HEK293 (cell line): ENCODE results near the gene SENP8.

Experiments
- CTCF ChIA-PET: fragments of 350-600 bp; formaldehyde crosslinking; extraction: SDS; loops from one replicate; lab custom pipeline; 2021; ENCODE audit warnings: antibody characterized with exemption; lab: Yijun Ruan, JAX
- POLR2A ChIA-PET: fragments of 300-600 bp; formaldehyde crosslinking; extraction: SDS; loops from one replicate; lab custom pipeline; 2020; ENCODE audit warnings: antibody characterized with exemption, inconsistent platforms; lab: Yijun Ruan, JAX
- H3K27ac ChIP-seq: fragments of 200-500 bp; sonication (Bioruptor generic); 2 replicates; pipeline ENCODE4 v1.5.1; 2014; ENCODE audit warnings: low read depth, low read length, control low read depth, inconsistent platforms; ENCODE audit errors: extremely low read depth
- H3K36me3 ChIP-seq, 2 experiments: fragments of 200-500 bp in 1 of 2; sonication (Bioruptor generic) in 1 of 2; 1 replicate in 1 of 2; 2 replicates in 1 of 2; pipeline ENCODE4 v1.5.1; 2014 to 2017; ENCODE audit warnings: inconsistent platforms in 2 of 2, low read length in 2 of 2; ENCODE audit not compliant: control insufficient read depth in 2 of 2, insufficient read depth in 1 of 2
- H3K4me1 ChIP-seq: fragments of 200-500 bp; sonication (Bioruptor generic); 2 replicates; pipeline ENCODE4 v1.5.1; 2014; ENCODE audit warnings: mild to moderate bottlenecking, low read length, inconsistent platforms; ENCODE audit not compliant: control insufficient read depth, insufficient read depth
- H3K4me3 ChIP-seq: 2 replicates; pipeline ENCODE4 v1.5.1; 2011; ENCODE audit warnings: low read depth, mild to moderate bottlenecking, control low read depth, low read length, moderate library complexity
- H3K9me3 ChIP-seq: fragments of 200-500 bp; sonication (Bioruptor generic); 2 replicates; pipeline ENCODE4 v1.5.1; 2014; ENCODE audit warnings: low read depth, low read length, inconsistent platforms; ENCODE audit not compliant: control insufficient read depth, insufficient read depth
- GLI4 ChIP-seq: fragments of 450-650 bp; formaldehyde crosslinking; IDR thresholded peaks from 2 replicates; pipeline ENCODE4 v1.5.1; 2016; ENCODE audit warnings: missing biosample characterization, missing genetic modification characterization
- HOXC10 ChIP-seq: sonication (generic); formaldehyde crosslinking; IDR thresholded peaks from 2 replicates; pipeline ENCODE4 v1.8.1; 2023; ENCODE audit warnings: mild to moderate bottlenecking, missing genetic modification reagents
- HOXD13 ChIP-seq: sonication (generic); formaldehyde crosslinking; IDR thresholded peaks from 2 replicates; pipeline ENCODE4 v1.8.0; 2022; ENCODE audit warnings: missing genetic modification reagents, borderline replicate concordance
- SETDB1 ChIP-seq: IDR thresholded peaks from one replicate; pipeline ENCODE4 v1.6.1; 2017; ENCODE audit warnings: mild to moderate bottlenecking, low read length, moderate library complexity, mixed read lengths; ENCODE audit not compliant: insufficient read length
- SP2 ChIP-seq: fragments of 450-650 bp; formaldehyde crosslinking; IDR thresholded peaks from 2 replicates; pipeline ENCODE4 v1.5.1; 2016; ENCODE audit warnings: missing biosample characterization, missing genetic modification characterization
- YY2 ChIP-seq: fragments of 450-650 bp; formaldehyde crosslinking; IDR thresholded peaks from 2 replicates; pipeline ENCODE4 v1.5.1; 2016; ENCODE audit warnings: missing biosample characterization, missing genetic modification characterization
- ZNF121 ChIP-seq: fragments of 450-650 bp; formaldehyde crosslinking; IDR thresholded peaks from 2 replicates; pipeline ENCODE4 v1.5.1; 2016; ENCODE audit warnings: missing biosample characterization, missing genetic modification characterization
- ZNF146 ChIP-seq: fragments of 450-650 bp; formaldehyde crosslinking; IDR thresholded peaks from 2 replicates; pipeline ENCODE4 v1.5.1; 2016; ENCODE audit warnings: missing biosample characterization, missing genetic modification characterization
- ZNF223 ChIP-seq: fragments of 450-650 bp; formaldehyde crosslinking; IDR thresholded peaks from 2 replicates; pipeline ENCODE4 v1.5.1; 2016; ENCODE audit warnings: missing biosample characterization, missing genetic modification characterization
- ZNF311 ChIP-seq: fragments of 450-650 bp; formaldehyde crosslinking; IDR thresholded peaks from 2 replicates; pipeline ENCODE4 v1.5.1; 2017; ENCODE audit warnings: missing biosample characterization, missing genetic modification characterization, borderline replicate concordance
- ZNF341 ChIP-seq: fragments of 450-650 bp; formaldehyde crosslinking; IDR thresholded peaks from 2 replicates; pipeline ENCODE4; 2016; ENCODE audit warnings: low read depth, missing biosample characterization, missing genetic modification characterization
- ZNF433 ChIP-seq: fragments of 450-650 bp; formaldehyde crosslinking; IDR thresholded peaks from 2 replicates; pipeline ENCODE4 v1.5.1; 2016; ENCODE audit warnings: missing biosample characterization, missing genetic modification characterization, low read depth
- ZNF529 ChIP-seq: fragments of 450-650 bp; formaldehyde crosslinking; IDR thresholded peaks from 2 replicates; pipeline ENCODE4 v1.5.1; 2017; ENCODE audit warnings: missing genetic modification characterization, missing biosample characterization; ENCODE audit not compliant: insufficient replicate concordance
- ZNF707 ChIP-seq: fragments of 450-650 bp; formaldehyde crosslinking; IDR thresholded peaks from 2 replicates; pipeline ENCODE4 v1.5.1; 2016; ENCODE audit warnings: missing biosample characterization, missing genetic modification characterization
- TF ChIP-seq, protein P1 (sequence below): fragments of 450-650 bp; formaldehyde crosslinking; IDR thresholded peaks from 2 replicates; pipeline ENCODE4 v1.5.1; 2016; ENCODE audit warnings: missing biosample characterization, missing genetic modification characterization, low read depth
- TF ChIP-seq, protein P2 (sequence below): IDR thresholded peaks from 2 replicates; pipeline ENCODE4 v1.6.1; 2011; ENCODE audit warnings: mild to moderate bottlenecking, low read depth, low read length, borderline replicate concordance
- TF ChIP-seq, protein P3 (sequence below): fragments of 450-650 bp; IDR thresholded peaks from 2 replicates; pipeline ENCODE4 v1.5.1; 2018; ENCODE audit warnings: missing biosample characterization, mild to moderate bottlenecking, missing genetic modification characterization

Gene SENP8

DNA sequence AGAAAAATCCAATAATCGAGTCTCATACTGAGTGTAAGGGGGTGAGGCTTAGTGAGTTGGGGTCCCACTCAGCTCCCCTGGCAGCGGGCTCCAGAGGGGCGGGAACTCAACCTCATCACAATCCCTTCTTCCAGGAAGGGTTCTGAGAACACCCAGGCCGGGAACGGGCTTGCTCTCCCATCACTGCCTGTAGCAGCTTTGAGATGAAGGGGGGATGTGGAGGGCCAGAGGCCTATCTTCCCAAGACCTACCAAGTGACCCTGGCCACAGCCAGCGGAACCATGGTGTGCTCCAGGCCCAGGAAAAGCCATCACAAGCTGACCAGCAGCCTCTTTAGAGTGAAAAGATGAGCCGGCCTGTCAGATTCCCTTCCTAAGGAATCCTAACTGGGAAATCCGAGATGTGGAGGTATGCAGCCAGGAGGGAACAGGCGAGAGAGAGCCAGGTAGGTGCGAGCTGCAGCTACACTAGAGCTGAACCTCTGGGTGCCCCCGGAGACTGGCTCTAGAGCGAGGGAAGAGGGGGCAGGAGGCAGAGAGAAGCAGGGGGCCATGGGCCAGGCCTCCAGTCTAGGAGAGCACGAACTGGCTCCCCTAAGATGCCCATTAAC lies 60.9 kb downstream of the SENP8 start (continued):
- TF ChIP-seq, protein P1, sequence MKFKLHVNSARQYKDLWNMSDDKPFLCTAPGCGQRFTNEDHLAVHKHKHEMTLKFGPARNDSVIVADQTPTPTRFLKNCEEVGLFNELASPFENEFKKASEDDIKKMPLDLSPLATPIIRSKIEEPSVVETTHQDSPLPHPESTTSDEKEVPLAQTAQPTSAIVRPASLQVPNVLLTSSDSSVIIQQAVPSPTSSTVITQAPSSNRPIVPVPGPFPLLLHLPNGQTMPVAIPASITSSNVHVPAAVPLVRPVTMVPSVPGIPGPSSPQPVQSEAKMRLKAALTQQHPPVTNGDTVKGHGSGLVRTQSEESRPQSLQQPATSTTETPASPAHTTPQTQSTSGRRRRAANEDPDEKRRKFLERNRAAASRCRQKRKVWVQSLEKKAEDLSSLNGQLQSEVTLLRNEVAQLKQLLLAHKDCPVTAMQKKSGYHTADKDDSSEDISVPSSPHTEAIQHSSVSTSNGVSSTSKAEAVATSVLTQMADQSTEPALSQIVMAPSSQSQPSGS (tag by site-specific recombination): no peak
- no peak for TF ChIP-seq ZNF707
- TF ChIP-seq, protein P2, sequence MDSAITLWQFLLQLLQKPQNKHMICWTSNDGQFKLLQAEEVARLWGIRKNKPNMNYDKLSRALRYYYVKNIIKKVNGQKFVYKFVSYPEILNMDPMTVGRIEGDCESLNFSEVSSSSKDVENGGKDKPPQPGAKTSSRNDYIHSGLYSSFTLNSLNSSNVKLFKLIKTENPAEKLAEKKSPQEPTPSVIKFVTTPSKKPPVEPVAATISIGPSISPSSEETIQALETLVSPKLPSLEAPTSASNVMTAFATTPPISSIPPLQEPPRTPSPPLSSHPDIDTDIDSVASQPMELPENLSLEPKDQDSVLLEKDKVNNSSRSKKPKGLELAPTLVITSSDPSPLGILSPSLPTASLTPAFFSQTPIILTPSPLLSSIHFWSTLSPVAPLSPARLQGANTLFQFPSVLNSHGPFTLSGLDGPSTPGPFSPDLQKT: no peak
- TF ChIP-seq SP2 (tag by site-specific recombination): no peak

DNA sequence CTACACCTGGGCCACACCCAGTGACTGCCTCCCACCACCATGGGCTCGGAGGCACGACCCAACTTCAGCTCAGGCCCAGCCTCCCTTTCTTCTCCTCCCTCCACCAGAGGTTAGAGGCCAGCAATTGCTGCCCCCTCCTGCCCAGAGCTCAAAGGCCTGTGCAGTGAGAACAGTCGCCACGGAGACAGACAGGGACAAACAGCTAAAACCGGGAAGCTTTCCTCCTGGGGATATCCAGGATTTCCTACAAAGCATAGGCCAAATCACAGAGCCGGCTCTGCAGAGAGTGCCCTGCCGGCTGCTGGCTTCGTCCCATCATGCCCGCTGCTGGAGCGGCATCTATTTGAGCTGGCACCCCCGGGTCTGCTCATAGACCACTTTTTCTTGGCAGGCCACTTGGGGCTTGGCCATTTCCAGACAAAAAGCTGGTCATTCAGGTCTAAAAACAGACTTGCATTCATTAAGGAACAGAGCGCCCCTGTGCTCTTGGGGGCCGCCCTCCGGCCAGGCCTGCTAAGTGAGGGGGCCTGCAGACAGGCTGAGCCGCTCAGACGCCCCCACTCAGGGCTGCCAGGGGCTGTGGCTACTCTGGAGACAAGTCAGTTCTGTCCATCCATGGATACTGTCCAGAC lies 61.9 kb downstream of the SENP8 start:
- TF ChIP-seq ZNF529 (tag by site-specific recombination) (no peak), ZNF341 (tag by site-specific recombination) (no peak)
- ChIA-PET CTCF (interaction anchor here (1.4 kb wide), 1 partner anchor 23 kb away, joined by 4 read pairs; no protein-coding TSS in a partner anchor), POLR2A (no interaction called here)

GRCh38 chr15:72180761-72181324 lies 62.6 kb downstream of the SENP8 start:
- ChIA-PET CTCF (interaction anchor here (0.7 kb wide), 1 partner anchor 428 kb away, joined by 3 read pairs; no protein-coding TSS in a partner anchor), POLR2A (no interaction called here)
- H3K9me3 ChIP-seq: no peaks in the 10 kb centered on the region
- TF ChIP-seq ZNF146 (tag by site-specific recombination) (no peak), ZNF121 (tag by site-specific recombination) (no peak), ZNF223 (tag by site-specific recombination) (no peak), SETDB1 (no peak), YY2 (tag by site-specific recombination) (no peak), GLI4 (no peak), ZNF433 (tag by site-specific recombination) (no peak), HOXC10 (CRISPR knock-in tag) (no peak), HOXD13 (CRISPR knock-in tag) (no peak), ZNF311 (tag by site-specific recombination) (no peak)
- TF ChIP-seq, protein P3, sequence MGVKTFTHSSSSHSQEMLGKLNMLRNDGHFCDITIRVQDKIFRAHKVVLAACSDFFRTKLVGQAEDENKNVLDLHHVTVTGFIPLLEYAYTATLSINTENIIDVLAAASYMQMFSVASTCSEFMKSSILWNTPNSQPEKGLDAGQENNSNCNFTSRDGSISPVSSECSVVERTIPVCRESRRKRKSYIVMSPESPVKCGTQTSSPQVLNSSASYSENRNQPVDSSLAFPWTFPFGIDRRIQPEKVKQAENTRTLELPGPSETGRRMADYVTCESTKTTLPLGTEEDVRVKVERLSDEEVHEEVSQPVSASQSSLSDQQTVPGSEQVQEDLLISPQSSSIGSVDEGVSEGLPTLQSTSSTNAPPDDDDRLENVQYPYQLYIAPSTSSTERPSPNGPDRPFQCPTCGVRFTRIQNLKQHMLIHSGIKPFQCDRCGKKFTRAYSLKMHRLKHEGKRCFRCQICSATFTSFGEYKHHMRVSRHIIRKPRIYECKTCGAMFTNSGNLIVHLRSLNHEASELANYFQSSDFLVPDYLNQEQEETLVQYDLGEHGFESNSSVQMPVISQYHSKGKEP (tag by site-specific recombination): no peak
- H3K4me1 ChIP-seq: peaks cover 9% of the 10 kb centered on the region
- H3K36me3 ChIP-seq: no peaks in the 10 kb centered on the region
- no peak overlapping the region for H3K27ac ChIP-seq
- H3K4me3 ChIP-seq: no peak overlapping the region

More for the DNA sequence above, 61.9 kb downstream of the SENP8 start:
- H3K36me3 ChIP-seq: no peaks in the 10 kb centered on the region
- H3K4me1 ChIP-seq: peaks cover 9% of the 10 kb centered on the region
- H3K27ac ChIP-seq: no peak overlapping the region
- no peaks in the 10 kb centered on the region for H3K9me3 ChIP-seq
- H3K4me3 ChIP-seq: no peak overlapping the region
